H1 (cell line): Measurements from ENCODE around the gene TMCC3. TPM values are rescaled to one million over a fixed set of nuclear protein-coding genes. Genes with fewer than 3 reads are reported as not detected.

ENCODE experiments used
- CTCF ChIA-PET: fragments of 300-600 bp; sonication (Branson Sonifier 250); formaldehyde crosslinking; loops from one replicate; lab custom pipeline; 2021; ENCODE audit not compliant: partially characterized antibody; lab: Charles Lee
- POLR2A ChIA-PET: fragments of 300-600 bp; sonication (Branson Sonifier 250); formaldehyde crosslinking; loops from one replicate; lab custom pipeline; 2021; ENCODE audit warnings: inconsistent platforms; ENCODE audit not compliant: partially characterized antibody; lab: Charles Lee
- DNase-seq, 2 experiments: peaks; one replicate each; pipeline versions ENCODE4 v3.0.0 to v3.0.0-alpha.2; 2010 to 2022; ENCODE audit warnings: low spot score in 2 of 2, low read depth in 1 of 2, mixed read lengths in 1 of 2
- FAIRE-seq: peaks from 2 replicates; lab custom pipeline; 2011; peaks lifted over from hg19 to GRCh38; lab: Jason Lieb, UNC
- H2AFZ ChIP-seq: 2 replicates; pipeline ENCODE4 v1.8.1; 2012; ENCODE audit warnings: low read length, inconsistent platforms
- H2AK5ac ChIP-seq: 2 replicates; pipeline ENCODE4 v1.6.1; 2013; ENCODE audit warnings: low read depth, low read length
- H2BK120ac ChIP-seq: replicated peaks from 2 replicates; pipeline ENCODE3; 2013; ENCODE audit warnings: low read depth, low read length, inconsistent platforms
- H2BK12ac ChIP-seq: 2 replicates; pipeline ENCODE4 v1.6.1; 2013; ENCODE audit warnings: low read depth, low read length
- H2BK15ac ChIP-seq: 2 replicates; pipeline ENCODE4 v1.6.1; 2013; ENCODE audit warnings: low read length
- H2BK20ac ChIP-seq: 2 replicates; pipeline ENCODE4 v1.6.1; 2013; ENCODE audit warnings: low read length
- H2BK5ac ChIP-seq: 2 replicates; pipeline ENCODE4 v1.6.1; 2013; ENCODE audit warnings: low read depth, low read length
- H3K14ac ChIP-seq: 2 replicates; pipeline ENCODE4 v1.6.1; 2013; ENCODE audit warnings: inconsistent platforms; ENCODE audit not compliant: insufficient read length
- H3K18ac ChIP-seq: 2 replicates; pipeline ENCODE4 v1.6.1; 2013; ENCODE audit warnings: low read length; ENCODE audit errors: extremely low read depth
- H3K23ac ChIP-seq: 2 replicates; pipeline ENCODE4 v1.6.1; 2013; ENCODE audit warnings: inconsistent platforms; ENCODE audit not compliant: insufficient read length
- H3K23me2 ChIP-seq: 2 replicates; pipeline ENCODE4 v1.6.1; 2013; ENCODE audit warnings: low read depth, low read length
- H3K27ac ChIP-seq: 2 replicates; pipeline ENCODE4 v1.6.1; 2011; ENCODE audit warnings: low read depth, low read length, inconsistent platforms
- H3K27me3 ChIP-seq, 4 experiments: replicated peaks in 1 of 4; 1 replicate in 1 of 4; 2 replicates in 3 of 4; pipeline versions ENCODE4 v1.6.1 to v1.8.1; 2011 to 2013; ENCODE audit warnings: low read length in 3 of 4, mild to moderate bottlenecking in 3 of 4, inconsistent platforms in 2 of 4, mixed read lengths in 2 of 4, moderate library complexity in 1 of 4; ENCODE audit not compliant: control insufficient read depth in 3 of 4, insufficient read depth in 3 of 4; ENCODE audit errors: extremely low read depth in 1 of 4
- H3K36me3 ChIP-seq, 4 experiments: 2 replicates each; pipeline versions ENCODE4 v1.6.1 to v1.8.1; 2011 to 2013; ENCODE audit warnings: mild to moderate bottlenecking in 4 of 4, low read length in 3 of 4, moderate library complexity in 2 of 4, control low read depth in 1 of 4, inconsistent platforms in 1 of 4; ENCODE audit not compliant: insufficient read depth in 4 of 4, control insufficient read depth in 2 of 4
- H3K4ac ChIP-seq: replicated peaks from 2 replicates; pipeline ENCODE3; 2013; ENCODE audit warnings: low read length, low read depth, mixed read lengths, inconsistent platforms; ENCODE audit not compliant: insufficient read length
- H3K4me1 ChIP-seq, 4 experiments: replicated peaks in 1 of 4; 1 replicate in 1 of 4; 2 replicates in 3 of 4; pipeline versions ENCODE4 v1.6.1 to v1.8.1; 2011 to 2013; ENCODE audit warnings: low read length in 3 of 4, inconsistent platforms in 2 of 4, mixed read lengths in 1 of 4; ENCODE audit not compliant: insufficient read depth in 4 of 4, control insufficient read depth in 3 of 4
- H3K4me2 ChIP-seq, 2 experiments: 2 replicates each; pipeline versions ENCODE4 v1.6.1 to v1.8.1; 2011 to 2013; ENCODE audit warnings: low read depth in 2 of 2, low read length in 2 of 2, control low read depth in 1 of 2, inconsistent platforms in 1 of 2, mild to moderate bottlenecking in 1 of 2; ENCODE audit not compliant: insufficient read depth in 1 of 2
- H3K4me3 ChIP-seq, 4 experiments: fragments of 200-600, 300-600 bp in 1 of 4; sonication (generic), shearing (Covaris generic), sonication (Bioruptor Twin) in 1 of 4; 2 replicates each; pipeline versions ENCODE4 v1.5.1 to v1.8.1; 2011 to 2016; ENCODE audit warnings: low read length in 4 of 4, low read depth in 3 of 4, control low read depth in 2 of 4, inconsistent platforms in 2 of 4, mild to moderate bottlenecking in 2 of 4, mixed read lengths in 1 of 4, moderate library complexity in 1 of 4; ENCODE audit not compliant: insufficient read depth in 2 of 4; ENCODE audit errors: extremely low read depth in 1 of 4
- H3K56ac ChIP-seq: replicated peaks from 2 replicates; pipeline ENCODE3; 2013; ENCODE audit warnings: low read depth, mild to moderate bottlenecking, mixed read lengths, low read length, inconsistent platforms; ENCODE audit not compliant: insufficient read length
- H3K79me1 ChIP-seq: 2 replicates; pipeline ENCODE4 v1.6.1; 2013; ENCODE audit warnings: low read depth, low read length, control low read depth
- H3K79me2 ChIP-seq, 2 experiments: 2 replicates each; pipeline versions ENCODE4 v1.6.1 to v1.8.1; 2012 to 2013; ENCODE audit warnings: low read length in 2 of 2, mild to moderate bottlenecking in 2 of 2, inconsistent platforms in 1 of 2; ENCODE audit not compliant: insufficient read depth in 2 of 2, control insufficient read depth in 1 of 2
- H3K9ac ChIP-seq, 4 experiments: replicated peaks in 1 of 4; 1 replicate in 1 of 4; 2 replicates in 3 of 4; pipeline versions ENCODE4 v1.6.1 to v1.8.1; 2011 to 2013; ENCODE audit warnings: low read depth in 3 of 4, low read length in 3 of 4, control low read depth in 2 of 4, mild to moderate bottlenecking in 2 of 4, moderate library complexity in 2 of 4, inconsistent platforms in 1 of 4; ENCODE audit errors: extremely low read depth in 1 of 4
- H3K9me3 ChIP-seq, 2 experiments: 2 replicates each; pipeline versions ENCODE4 v1.6.1 to v1.8.1; 2012 to 2013; ENCODE audit warnings: mild to moderate bottlenecking in 2 of 2, moderate library complexity in 2 of 2, control low read depth in 1 of 2, inconsistent platforms in 1 of 2, low read depth in 1 of 2, low read length in 1 of 2, mixed read lengths in 1 of 2; ENCODE audit not compliant: insufficient read depth in 2 of 2
- H4K20me1 ChIP-seq, 2 experiments: replicated peaks in 1 of 2; 2 replicates each; pipeline versions ENCODE3 to v1.8.1; 2011 to 2013; ENCODE audit warnings: inconsistent platforms in 2 of 2, low read length in 2 of 2, mild to moderate bottlenecking in 1 of 2; ENCODE audit not compliant: insufficient read depth in 2 of 2, control insufficient read depth in 1 of 2
- H4K5ac ChIP-seq: 2 replicates; pipeline ENCODE4 v1.6.1; 2013; ENCODE audit warnings: low read length, low read depth, mixed read lengths, inconsistent platforms; ENCODE audit not compliant: insufficient read length
- H4K8ac ChIP-seq: 2 replicates; pipeline ENCODE4 v1.8.0; 2013; ENCODE audit warnings: mild to moderate bottlenecking, moderate library complexity, low read length, inconsistent platforms; ENCODE audit not compliant: insufficient read depth; ENCODE audit errors: extremely low read depth
- H4K91ac ChIP-seq: replicated peaks from 2 replicates; pipeline ENCODE3; 2013; ENCODE audit warnings: low read length, mixed read lengths, inconsistent platforms; ENCODE audit not compliant: insufficient read length
- CTBP2 ChIP-seq: IDR thresholded peaks from 2 replicates; pipeline ENCODE4 v1.7.0; 2011; ENCODE audit warnings: borderline replicate concordance, mild to moderate bottlenecking, moderate library complexity, mixed read lengths, low read length; ENCODE audit not compliant: insufficient read depth, insufficient read length
- E2F6 ChIP-seq: IDR thresholded peaks from 2 replicates; pipeline ENCODE4 v1.6.1; 2012; ENCODE audit warnings: inconsistent platforms
- HDAC2 ChIP-seq, 2 experiments: fragments of 300-600 bp in 1 of 2; sonication (generic) in 1 of 2; IDR thresholded peaks; 2 replicates each; pipeline ENCODE4 v1.6.1; 2011 to 2012; ENCODE audit warnings: low read depth in 2 of 2, low read length in 2 of 2, mild to moderate bottlenecking in 2 of 2, moderate library complexity in 2 of 2, borderline replicate concordance in 1 of 2, inconsistent platforms in 1 of 2
- MAX ChIP-seq: IDR thresholded peaks from 2 replicates; pipeline ENCODE4 v1.6.1; 2012; ENCODE audit warnings: inconsistent platforms
- POU5F1 ChIP-seq: IDR thresholded peaks from 2 replicates; pipeline ENCODE4 v1.6.1; 2011; ENCODE audit warnings: low read depth, mild to moderate bottlenecking, low read length, moderate library complexity
- RAD21 ChIP-seq, 2 experiments: IDR thresholded peaks in 1 of 2; conservative IDR thresholded peaks in 1 of 2; 2 replicates each; pipeline ENCODE4 v1.6.1; 2011; ENCODE audit warnings: low read depth in 2 of 2, low read length in 2 of 2, improper control_type of control experiment in 1 of 2, inconsistent platforms in 1 of 2, mild to moderate bottlenecking in 1 of 2, moderate library complexity in 1 of 2
- RBBP5 ChIP-seq: IDR thresholded peaks from 2 replicates; pipeline ENCODE4 v1.7.1; 2012; ENCODE audit warnings: low read depth, mild to moderate bottlenecking, inconsistent platforms, low read length, moderate library complexity, borderline replicate concordance
- SIRT6 ChIP-seq: IDR thresholded peaks from one replicate; pipeline ENCODE4 v1.7.1; 2012; ENCODE audit warnings: low read length, inconsistent platforms
- TEAD4 ChIP-seq: IDR thresholded peaks from 2 replicates; pipeline ENCODE4 v1.6.1; 2012; ENCODE audit warnings: low read depth, low read length, inconsistent platforms, mixed read lengths
- USF2 ChIP-seq: IDR thresholded peaks from 2 replicates; pipeline ENCODE4 v1.6.1; 2011; ENCODE audit warnings: low read length, improper control_type of control experiment
- WGBS, 2 experiments: shearing (Covaris generic) in 1 of 2; methylation state at CpG; one replicate each; pipeline versions ENCODE4 v1.1.6 to v1.1.7; 2013 to 2015; ENCODE audit warnings: low lambda C conversion rate in 2 of 2, mixed read lengths in 2 of 2, inconsistent platforms in 1 of 2, low coverage in 1 of 2, missing lambda C conversion rate in 1 of 2; ENCODE audit not compliant: insufficient replicate concordance in 2 of 2, insufficient coverage in 1 of 2, insufficient read length in 1 of 2; ENCODE audit errors: extremely low coverage in 1 of 2, missing lambda C conversion rate in 1 of 2; 5-methylcytosine and 5-hydroxymethylcytosine counted together
- polyA plus RNA-seq, 7 experiments: library from polyadenylated mRNA; depleted of rRNA in 3 of 7; stranded (reverse) in 5 of 7; unstranded in 2 of 7; fragments of >200 nt in 5 of 7; fragments of 200-250 nt in 2 of 7; gene quantifications; 1 replicate in 5 of 7; 2 replicates in 1 of 7; 4 replicates in 1 of 7; pipeline versions ENCODE4 v1.2.1 to v1.2.3, GENCODE V29; 2011 to 2013; ENCODE audit warnings: missing spikeins in 2 of 7, mixed read lengths in 2 of 7
- total RNA-seq: library from RNA; stranded (reverse); fragmentation: NEBNext Ultra II Directional; extraction: Animal tissue kit (Norgen Biotek cat#: 25700); gene quantifications from 2 replicates; pipeline ENCODE4 v1.2.1, GENCODE V29; 2021

The TMCC3 gene
- total and polyA plus RNA-seq, 2 of the 8 experiments (the other 6 are each of a cell fraction or from before 2014, with no cell fraction given) = 1.7 to 4.1 TPM

- no peak overlapping the region for H2AK5ac ChIP-seq
- H2BK15ac ChIP-seq = no peak overlapping the region
- H2BK12ac ChIP-seq = no peak overlapping the region
- H4K5ac ChIP-seq = no peak overlapping the region
- H3K79me2 ChIP-seq = no peaks in the 10 kb centered on the region
- H3K4me1 ChIP-seq = no peaks in the 10 kb centered on the region; a peak in 1 of 7 replicates
- no peaks in the 10 kb centered on the region for H3K36me3 ChIP-seq
- H2BK5ac ChIP-seq = no peak overlapping the region
- no peak overlapping the region for H3K4ac ChIP-seq
- no peak overlapping the region for H3K56ac ChIP-seq
- no peak overlapping the region for H3K9ac ChIP-seq
- DNase-seq = no peak
- H3K4me2 ChIP-seq = no peak overlapping the region
- H3K18ac ChIP-seq = no peak overlapping the region
- H3K9me3 ChIP-seq = no peaks in the 10 kb centered on the region
- no peak overlapping the region for H3K14ac ChIP-seq
- H3K27me3 ChIP-seq = peaks cover 0 to 1% (median 0%) of the 10 kb centered on the region in 4 experiments; a peak in 1 of 7 replicates
- H3K79me1 ChIP-seq = no peaks in the 10 kb centered on the region
- 86% methylated on average over 5 of the region's 5 CpGs; no CpG with 5 or more reads in 1 of the 2 experiments for WGBS, 2 experiments
- H3K4me3 ChIP-seq = no peak overlapping the region
- H2BK120ac ChIP-seq = no peak overlapping the region
- H4K91ac ChIP-seq = no peak overlapping the region
- no peak overlapping the region for H2BK20ac ChIP-seq
- H3K23me2 ChIP-seq = no peaks in the 10 kb centered on the region
- no peak overlapping the region for H3K23ac ChIP-seq
- H4K8ac ChIP-seq = no peak overlapping the region
- no peaks in the 10 kb centered on the region for H4K20me1 ChIP-seq
- FAIRE-seq = no peak
- POLR2A ChIA-PET = interaction anchor here (0.9 kb wide), 1 partner anchor 17 kb away, joined by 3 read pairs; no protein-coding TSS in a partner anchor
- CTCF ChIA-PET = interaction anchor here (0.9 to 1.2 kb wide), 3 partner anchors 10 to 34 kb away, joined by 3 to 4 read pairs (median 4); no protein-coding TSS in a partner anchor
- H3K27ac ChIP-seq = no peak overlapping the region
- H2AFZ ChIP-seq = no peak overlapping the region
- TF ChIP-seq HDAC2 (IDR thresholded peaks at IDR 0.05; ENCODE audit: borderline replicate concordance in 1 of 2, low read depth in 2 of 2, low read length in 2 of 2) = no peak
- TF ChIP-seq USF2 = no peak
- TF ChIP-seq TEAD4 = no peak
- TF ChIP-seq MAX = no peak
- TF ChIP-seq POU5F1 = no peak
- TF ChIP-seq SIRT6 = no peak
- no peak for TF ChIP-seq RBBP5
- no peak for TF ChIP-seq E2F6
- no peak for TF ChIP-seq RAD21 (IDR thresholded peaks at IDR 0.05 in 1 of 2, conservative IDR thresholded peaks at IDR 0.05 in 1 of 2; ENCODE audit: low read depth in 2 of 2, low read length in 2 of 2)
- TF ChIP-seq CTBP2 = no peak
These were observed 39.9 kb upstream of the TMCC3 start for GRCh38 chr12:94690198-94690771.
